ENCODE results near the gene PAGE2B.
"Not testable (repeated sequence)": the region's sequence is repeated elsewhere in the genome, so short reads cannot be mapped to it uniquely, and the experiment has no call there.

The PAGE2B gene

GRCh38 chrX:55109306-55109705 is 34.5 kb downstream of the PAGE2B start:
- no peak overlapping the region for H3K4me3 ChIP-seq (ENCODE audit: low read depth, low read length)
- TF ChIP-seq CTCF (IDR thresholded peaks at IDR 0.05; ENCODE audit: borderline replicate concordance, insufficient read depth, low read depth, low read length) = no peak

- TF ChIP-seq CTCF (IDR thresholded peaks at IDR 0.05; ENCODE audit: borderline replicate concordance, insufficient read depth, low read depth, low read length) = no peak
- no peak overlapping the region for H3K4me3 ChIP-seq (ENCODE audit: low read depth, low read length)
Measured at GRCh38 chrX:55111578-55112254, 36.9 kb downstream of the PAGE2B start.

GRCh38 chrX:55116589-55116988 is 41.8 kb downstream of the PAGE2B start:
- H3K4me3 ChIP-seq (ENCODE audit: low read depth, low read length) = not testable (repeated sequence)

GRCh38 chrX:55118574-55118973 is 43.7 kb downstream of the PAGE2B start:
- H3K4me3 ChIP-seq (ENCODE audit: low read depth, low read length) = no peak overlapping the region
- no peak for TF ChIP-seq CTCF (IDR thresholded peaks at IDR 0.05; ENCODE audit: borderline replicate concordance, insufficient read depth, low read depth, low read length)

GRCh38 chrX:55119271-55119670 is 44.4 kb downstream of the PAGE2B start:
- TF ChIP-seq CTCF (IDR thresholded peaks at IDR 0.05; ENCODE audit: borderline replicate concordance, insufficient read depth, low read depth, low read length) = no peak
- H3K4me3 ChIP-seq (ENCODE audit: low read depth, low read length) = no peak overlapping the region

GRCh38 chrX:55119712-55120111 is 44.9 kb downstream of the PAGE2B start:
- H3K4me3 ChIP-seq (ENCODE audit: low read depth, low read length) = no peak overlapping the region
- no peak for TF ChIP-seq CTCF (IDR thresholded peaks at IDR 0.05; ENCODE audit: borderline replicate concordance, insufficient read depth, low read depth, low read length)

- TF ChIP-seq CTCF (IDR thresholded peaks at IDR 0.05; ENCODE audit: borderline replicate concordance, insufficient read depth, low read depth, low read length) = no peak
- H3K4me3 ChIP-seq (ENCODE audit: low read depth, low read length) = no peak overlapping the region
Measured at GRCh38 chrX:55120761-55121358, 46.0 kb downstream of the PAGE2B start.
